Endothelial cell of umbilical vein (primary cell): ENCODE data around the gene STARD13. TPM values are rescaled to one million over a fixed set of nuclear protein-coding genes. Genes with fewer than 3 reads are reported as not detected.

ENCODE experiments used
- BruUV-seq: library from RNA; stranded (reverse); fragments of 400-500 nt; replicated peaks from 2 replicates; lab custom pipeline; 2021; lab: Mats Ljungman, UMichigan
- CTCF ChIA-PET: fragments of 300-600, 350-600 bp; sonication (Branson Sonifier 250); formaldehyde crosslinking; loops from one replicate; lab custom pipeline; 2021; ENCODE audit warnings: antibody characterized with exemption, inconsistent platforms; lab: Charles Lee
- POLR2A ChIA-PET: fragments of 300-600, 350-600 bp; sonication (Branson Sonifier 250); formaldehyde crosslinking; loops from one replicate; lab custom pipeline; 2021; ENCODE audit warnings: antibody characterized with exemption, inconsistent platforms; lab: Charles Lee
- DNase-seq: peaks from one replicate; pipeline ENCODE4 v3.0.0-alpha.2; 2011; ENCODE audit warnings: low read depth, low spot score
- FAIRE-seq: peaks from 2 replicates; lab custom pipeline; 2011; peaks lifted over from hg19 to GRCh38; lab: Jason Lieb, UNC
- H2AFZ ChIP-seq: 2 replicates; pipeline ENCODE4 v1.6.0; 2012; ENCODE audit warnings: low read depth, low read length, control low read depth, inconsistent platforms
- H3K27ac ChIP-seq: 2 replicates; pipeline ENCODE4 v1.5.1; 2011; ENCODE audit warnings: low read depth, mild to moderate bottlenecking, control low read depth, low read length, moderate library complexity; ENCODE audit not compliant: insufficient read depth
- H3K27me3 ChIP-seq, 2 experiments: 2 replicates each; pipeline versions ENCODE4 v1.6.0 to v1.6.1; 2011; ENCODE audit warnings: low read length in 2 of 2, mixed read lengths in 1 of 2; ENCODE audit not compliant: control insufficient read depth in 2 of 2, insufficient read depth in 2 of 2
- H3K36me3 ChIP-seq, 2 experiments: 2 replicates in 1 of 2; 3 replicates in 1 of 2; pipeline ENCODE4 v1.5.1; 2011; ENCODE audit warnings: low read length in 2 of 2, mild to moderate bottlenecking in 1 of 2, moderate library complexity in 1 of 2; ENCODE audit not compliant: control insufficient read depth in 2 of 2, insufficient read depth in 2 of 2; ENCODE audit errors: extremely low read depth in 1 of 2
- H3K4me1 ChIP-seq: 3 replicates; pipeline ENCODE4 v1.5.1; 2011; ENCODE audit warnings: mild to moderate bottlenecking, low read length; ENCODE audit not compliant: control insufficient read depth, insufficient read depth; ENCODE audit errors: extremely low read depth
- H3K4me2 ChIP-seq: 2 replicates; pipeline ENCODE4 v1.6.1; 2011; ENCODE audit warnings: low read length, control low read depth, mixed read lengths; ENCODE audit not compliant: insufficient read depth
- H3K4me3 ChIP-seq, 3 experiments: fragments of 200-600 bp in 1 of 3; sonication (generic), shearing (Covaris generic) in 1 of 3; replicated peaks in 1 of 3; 2 replicates each; pipeline ENCODE4 v1.5.1; 2011 to 2016; ENCODE audit warnings: control low read depth in 3 of 3, low read length in 3 of 3, mild to moderate bottlenecking in 2 of 3, inconsistent platforms in 1 of 3, low read depth in 1 of 3, moderate library complexity in 1 of 3; ENCODE audit not compliant: insufficient read depth in 1 of 3
- H3K79me2 ChIP-seq: 2 replicates; pipeline ENCODE4 v1.6.0; 2012; ENCODE audit warnings: low read length, inconsistent platforms; ENCODE audit not compliant: control insufficient read depth, insufficient read depth
- H3K9ac ChIP-seq: replicated peaks from 2 replicates; pipeline ENCODE3; 2011; ENCODE audit warnings: low read length, control low read depth; ENCODE audit not compliant: insufficient read depth; ENCODE audit errors: extremely low read depth
- H3K9me1 ChIP-seq: replicated peaks from 3 replicates; pipeline ENCODE4 v1.6.0; 2011; ENCODE audit warnings: mild to moderate bottlenecking, low read length; ENCODE audit not compliant: control insufficient read depth, insufficient read depth; ENCODE audit errors: extremely low read depth
- H3K9me3 ChIP-seq: replicated peaks from 2 replicates; pipeline ENCODE4 v1.5.1; 2012; ENCODE audit warnings: low read length, inconsistent platforms; ENCODE audit not compliant: control insufficient read depth, insufficient read depth
- H4K20me1 ChIP-seq: replicated peaks from 2 replicates; pipeline ENCODE3; 2011; ENCODE audit warnings: mild to moderate bottlenecking, low read length; ENCODE audit not compliant: control insufficient read depth, insufficient read depth; ENCODE audit errors: extremely low read depth
- CTCF ChIP-seq, 2 donors: IDR thresholded peaks; 1 replicate in 1 of 2; 2 replicates in 1 of 2; pipeline ENCODE4 v1.5.1; 2011; ENCODE audit warnings: low read length in 2 of 2, mild to moderate bottlenecking in 2 of 2, moderate library complexity in 2 of 2, control low read depth in 1 of 2, inconsistent platforms in 1 of 2, low read depth in 1 of 2; ENCODE audit not compliant: insufficient read depth in 1 of 2; ENCODE audit errors: extremely low read depth in 1 of 2
- EZH2 ChIP-seq: IDR thresholded peaks from 2 replicates; pipeline ENCODE4 v1.6.1; 2012; ENCODE audit warnings: borderline replicate concordance, low read depth, mild to moderate bottlenecking, moderate library complexity, low read length, inconsistent platforms; ENCODE audit not compliant: severe bottlenecking
- FOS ChIP-seq: IDR thresholded peaks from 2 replicates; pipeline ENCODE4 v1.6.1; 2011; ENCODE audit warnings: mild to moderate bottlenecking, low read length, moderate library complexity, borderline replicate concordance; ENCODE audit not compliant: insufficient read depth
- GATA2 ChIP-seq: IDR thresholded peaks from 2 replicates; pipeline ENCODE4 v1.7.0; 2011; ENCODE audit warnings: low read depth, mild to moderate bottlenecking, moderate library complexity, mixed read lengths, low read length; ENCODE audit not compliant: insufficient read length, insufficient read depth
- JUN ChIP-seq: IDR thresholded peaks from 2 replicates; pipeline ENCODE4 v1.6.1; 2011; ENCODE audit warnings: borderline replicate concordance, low read depth; ENCODE audit not compliant: insufficient read length, insufficient read depth
- MAX ChIP-seq: IDR thresholded peaks from 2 replicates; pipeline ENCODE4 v1.6.1; 2011; ENCODE audit not compliant: insufficient read depth, insufficient read length
- MYC ChIP-seq: IDR thresholded peaks from one replicate; pipeline ENCODE4 v1.6.1; 2011; ENCODE audit warnings: mild to moderate bottlenecking, low read depth, low read length
- POLR2A ChIP-seq: IDR thresholded peaks from 2 replicates; pipeline ENCODE4 v1.6.1; 2012; ENCODE audit warnings: low read depth, mild to moderate bottlenecking, control low read depth, low read length
- POLR2AphosphoS5 ChIP-seq: IDR thresholded peaks from 2 replicates; pipeline ENCODE4 v1.6.1; 2012; ENCODE audit warnings: low read depth, mild to moderate bottlenecking, control low read depth, low read length, moderate library complexity; ENCODE audit not compliant: insufficient read depth
- dilution Hi-C: fragments of 300-500 bp; cut with MboI; formaldehyde crosslinking; loops from one replicate; pipeline ENCODE4 v1.15.0; 2019; ENCODE audit warnings: low sequenced_read_pairs; ENCODE audit not compliant: extremely low pct_ligation_motif_present
- intact Hi-C: fragments of 100-400 bp; cut with micrococcal nuclease; formaldehyde crosslinking; loops from one replicate; pipeline ENCODE4 v1.10.0; 2022
- polyA plus RNA-seq, 4 experiments: library from polyadenylated mRNA; depleted of rRNA in 3 of 4; stranded (reverse) in 3 of 4; unstranded in 1 of 4; fragments of >200 nt; gene quantifications; 2 replicates each; pipeline versions ENCODE4 v1.2.1 to v1.2.3, GENCODE V29; 2011 to 2012; ENCODE audit warnings: missing spikeins in 1 of 4
- total RNA-seq: library from RNA; stranded (reverse); gene quantifications from 2 replicates; pipeline ENCODE4 v1.2.3, GENCODE V29; 2021

STARD13 gene
- total and polyA plus RNA-seq, 2 donors (not counting 3 experiments of a cell fraction or from before 2014, with no cell fraction given): 11.0 to 47.7 TPM

- Histone ChIP-seq H3K9me1 (no peaks in the 10 kb centered on the region), H3K36me3 (peaks cover 0 to 14% of the 10 kb centered on the region in 2 experiments), H3K4me2 (peak overlapping the region; percentile 58), H3K27ac (peak overlapping the region; percentile 93), H3K9ac (peak overlapping the region; percentile 72), H3K79me2 (peaks cover 14% of the 10 kb centered on the region), H3K4me3 (no peak overlapping the region), H3K9me3 (no peaks in the 10 kb centered on the region), H4K20me1 (no peaks in the 10 kb centered on the region), H2AFZ (no peak overlapping the region), H3K27me3 (no peaks in the 10 kb centered on the region), H3K4me1 (peaks cover 51% of the 10 kb centered on the region)
- TSS peak; percentile 47 for BruUV-seq
- dilution Hi-C loops (no loop called here), intact Hi-C loops (loop anchor here (1.0 to 2.0 kb wide), 7 partner anchors 15 to 368 kb away; partner anchors contain the start of gene STARD13)
- FAIRE-seq (peak; percentile 99), DNase-seq (peak; percentile 94)
- ChIA-PET POLR2A (no interaction called here), CTCF (interaction anchor here (0.8 to 2.6 kb wide), 14 partner anchors 11 to 417 kb away, joined by 3 to 18 read pairs (median 3); no protein-coding TSS in a partner anchor)
- TF ChIP-seq MAX (peak; percentile 41), POLR2AphosphoS5 (peak; percentile 91), GATA2 (peak; percentile 90), CTCF (IDR thresholded peaks at IDR 0.05; ENCODE audit: extremely low read depth in 1 of 2, insufficient read depth in 1 of 2, low read depth in 1 of 2, low read length in 2 of 2) (no peak), EZH2 (no peak), FOS (peak; percentile 98), MYC (no peak), JUN (peak; percentile 97), POLR2A (peak; percentile 48)
These were observed 159.6 kb downstream of the STARD13 start for GRCh38 chr13:33125821-33126570.
